Endodermal cell (in vitro differentiated cells): ENCODE results near the gene ABHD5. TPM values are rescaled to one million over a fixed set of nuclear protein-coding genes. Genes with fewer than 3 reads are reported as not detected.
A peak's percentile ranks its signal among the peaks of the same experiment; 100 is the strongest.

ENCODE experiments used
- DNase-seq: peaks from one replicate; pipeline ENCODE4 v3.0.0-alpha.2; 2017
- H3K27ac ChIP-seq: 2 replicates; pipeline ENCODE4 v1.5.1; 2013; ENCODE audit warnings: mild to moderate bottlenecking, low read depth, low read length, moderate library complexity
- H3K27me3 ChIP-seq: 2 replicates; pipeline ENCODE4 v1.6.1; 2013; ENCODE audit warnings: mild to moderate bottlenecking, low read length, moderate library complexity; ENCODE audit not compliant: insufficient read depth, control insufficient read depth, poor library complexity, severe bottlenecking
- H3K36me3 ChIP-seq: 2 replicates; pipeline ENCODE4 v1.7.0; 2013; ENCODE audit warnings: mild to moderate bottlenecking, low read length, moderate library complexity; ENCODE audit not compliant: control insufficient read depth, insufficient read depth
- H3K4me1 ChIP-seq: one replicate; pipeline ENCODE4 v1.7.0; 2013; ENCODE audit warnings: low read length; ENCODE audit not compliant: control insufficient read depth, insufficient read depth
- H3K4me3 ChIP-seq: 2 replicates; pipeline ENCODE4 v1.5.1; 2013; ENCODE audit warnings: mild to moderate bottlenecking, low read length, moderate library complexity
- H3K9ac ChIP-seq: 2 replicates; pipeline ENCODE4 v1.6.1; 2013; ENCODE audit warnings: mild to moderate bottlenecking, low read length, moderate library complexity; ENCODE audit not compliant: poor library complexity, severe bottlenecking; ENCODE audit errors: extremely low read depth
- H3K9me3 ChIP-seq: 2 replicates; pipeline ENCODE4 v1.6.1; 2013; ENCODE audit warnings: mild to moderate bottlenecking, low read length, moderate library complexity; ENCODE audit not compliant: control insufficient read depth
- H3K27ac Mint-ChIP-seq: 2 replicates; pipeline ENCODE4 v1.8.0; 2020; ENCODE audit warnings: mixed read lengths
- H3K27me3 Mint-ChIP-seq: 2 replicates; pipeline ENCODE4 v1.8.0; 2021; ENCODE audit warnings: mild to moderate bottlenecking, mixed read lengths; ENCODE audit not compliant: insufficient read depth
- H3K36me3 Mint-ChIP-seq: 2 replicates; pipeline ENCODE4 v1.8.0; 2020; ENCODE audit warnings: low read depth, mixed read lengths
- H3K4me1 Mint-ChIP-seq: 2 replicates; pipeline ENCODE4 v1.8.0; 2020; ENCODE audit warnings: mixed read lengths
- H3K4me3 Mint-ChIP-seq: 2 replicates; pipeline ENCODE4 v1.8.0; 2020; ENCODE audit warnings: mild to moderate bottlenecking, moderate library complexity, mixed read lengths
- H3K9me3 Mint-ChIP-seq: 2 replicates; pipeline ENCODE4 v1.8.0; 2020; ENCODE audit warnings: mild to moderate bottlenecking, mixed read lengths
- CTCF ChIP-seq: fragments of 200-600 bp; sonication (generic); conservative IDR thresholded peaks from 2 replicates; pipeline ENCODE4 v1.5.0; 2021; ENCODE audit warnings: antibody characterized with exemption, mild to moderate bottlenecking
- WGBS, 2 experiments: methylation state at CpG; one replicate each; pipeline versions ENCODE4 v1.1.5 to v1.1.7; 2013; ENCODE audit warnings: missing lambda C conversion rate in 2 of 2, mixed read lengths in 1 of 2; ENCODE audit not compliant: insufficient coverage in 1 of 2, insufficient read length in 1 of 2; 5-methylcytosine and 5-hydroxymethylcytosine counted together
- total RNA-seq, 2 donors: library from RNA; stranded (reverse); fragmentation: NEBNext Ultra II Directional in 1 of 2; extraction: Animal tissue kit (Norgen Biotek cat#: 25700) in 1 of 2; gene quantifications; 2 replicates in 1 of 2; 3 replicates in 1 of 2; pipeline ENCODE4 v1.2.1, GENCODE V29; 2021

Gene ABHD5
- total RNA-seq, 2 donors from 2014 or later = 20.5 to 24.1 TPM

GRCh38 chr3:43771610-43772009, 80.9 kb downstream of the ABHD5 start:
- peaks cover 6% of the 10 kb centered on the region for H3K4me1 ChIP-seq
- Mint-ChIP-seq H3K4me1 (peaks cover 16% of the 10 kb centered on the region), H3K4me3 (no peak overlapping the region), H3K36me3 (no peaks in the 10 kb centered on the region), H3K27me3 (peaks cover 25% of the 10 kb centered on the region), H3K27ac (no peak overlapping the region), H3K9me3 (no peaks in the 10 kb centered on the region)
- H3K27me3 ChIP-seq = no peaks in the 10 kb centered on the region
- no peaks in the 10 kb centered on the region for H3K9me3 ChIP-seq
- DNase-seq = no peak
- no peak overlapping the region for H3K27ac ChIP-seq
- TF ChIP-seq CTCF = no peak
- no peak overlapping the region for H3K9ac ChIP-seq
- WGBS, 2 experiments = 93 to 95% methylated on average over 3 to 5 of the region's 5 CpGs
- no peak overlapping the region for H3K4me3 ChIP-seq
- no peaks in the 10 kb centered on the region for H3K36me3 ChIP-seq

GRCh38 chr3:43773273-43774094, 82.7 kb downstream of the ABHD5 start:
- Histone ChIP-seq H3K4me3 (no peak overlapping the region), H3K36me3 (no peaks in the 10 kb centered on the region), H3K27ac (peak overlapping the region; percentile 6), H3K4me1 (peaks cover 10% of the 10 kb centered on the region), H3K9me3 (no peaks in the 10 kb centered on the region), H3K9ac (no peak overlapping the region), H3K27me3 (no peaks in the 10 kb centered on the region)
- Mint-ChIP-seq H3K27ac (peak overlapping the region; percentile 86), H3K36me3 (no peaks in the 10 kb centered on the region), H3K4me3 (no peak overlapping the region), H3K4me1 (peaks cover 29% of the 10 kb centered on the region), H3K9me3 (no peaks in the 10 kb centered on the region), H3K27me3 (peaks cover 20% of the 10 kb centered on the region)
- no peak for TF ChIP-seq CTCF
- 80 to 100% methylated on average over 1 to 10 of the region's 10 CpGs for WGBS, 2 experiments
- peak; percentile 83 for DNase-seq

- Histone ChIP-seq H3K27me3 (no peaks in the 10 kb centered on the region), H3K4me3 (no peak overlapping the region), H3K9me3 (peaks cover 9% of the 10 kb centered on the region), H3K36me3 (no peaks in the 10 kb centered on the region), H3K27ac (no peak overlapping the region), H3K4me1 (peaks cover 10% of the 10 kb centered on the region), H3K9ac (no peak overlapping the region)
- TF ChIP-seq CTCF = no peak
- peak; percentile 26 for DNase-seq
- Mint-ChIP-seq H3K27me3 (peaks cover 23% of the 10 kb centered on the region), H3K4me1 (peaks cover 26% of the 10 kb centered on the region), H3K27ac (no peak overlapping the region), H3K9me3 (peaks cover 11% of the 10 kb centered on the region), H3K4me3 (no peak overlapping the region), H3K36me3 (no peaks in the 10 kb centered on the region)
- WGBS, 2 experiments = 91 to 94% methylated on average over 2 to 4 of the region's 4 CpGs
Measured at GRCh38 chr3:43774799-43775198, 84.1 kb downstream of the ABHD5 start.
